ENCODE results near the gene INMT. TPM values are rescaled to one million over a fixed set of nuclear protein-coding genes. Genes with fewer than 3 reads are reported as not detected.
A peak's percentile ranks its signal among the peaks of the same experiment; 100 is the strongest.

The INMT gene
- total RNA-seq, 1 donor from 2014 or later: 1.4 TPM

DNA sequence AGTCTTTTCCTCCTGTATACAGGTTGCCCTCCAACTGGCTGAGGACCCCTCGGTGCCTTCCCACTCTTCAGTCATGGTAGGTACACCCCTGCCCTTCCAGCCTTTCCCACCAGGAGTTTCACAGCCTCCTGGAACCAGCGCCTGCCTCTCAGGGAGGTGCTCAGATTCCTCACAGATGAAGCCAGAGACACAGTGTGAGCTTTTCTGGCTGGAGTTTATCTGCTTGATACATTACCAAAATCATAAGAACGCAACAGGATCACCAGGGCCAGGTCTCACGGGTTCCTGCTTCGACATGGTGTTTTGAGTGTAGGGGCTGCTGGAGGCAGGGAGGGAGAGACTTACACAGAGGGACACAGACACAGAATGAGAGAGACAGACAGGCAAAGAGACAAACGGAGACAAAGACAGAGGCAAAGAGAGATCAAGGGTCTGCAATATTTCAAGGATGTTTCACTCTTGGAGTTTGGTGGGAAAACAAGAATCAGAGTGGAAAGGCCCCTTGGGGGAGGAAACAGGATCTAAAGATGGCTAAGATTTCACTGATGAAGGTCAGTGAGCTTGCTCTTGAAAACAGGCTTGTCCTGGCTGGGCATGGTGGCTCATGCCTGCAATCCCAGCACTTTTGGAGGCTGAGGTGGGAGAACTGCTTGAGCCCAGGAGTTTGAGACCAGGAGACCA, 6.5 kb upstream of the INMT start:
- Mint-ChIP-seq H3K9me3 (ENCODE audit: unreplicated experiment) (no peaks in the 10 kb centered on the region), H3K4me1 (ENCODE audit: unreplicated experiment) (peaks cover 3% of the 10 kb centered on the region), H3K4me3 (ENCODE audit: unreplicated experiment) (no peak overlapping the region), H3K27me3 (ENCODE audit: unreplicated experiment) (peaks cover 4% of the 10 kb centered on the region), H3K27ac (ENCODE audit: unreplicated experiment) (no peak overlapping the region), H3K36me3 (ENCODE audit: low read depth, unreplicated experiment) (peaks cover 12% of the 10 kb centered on the region)
- DNase-seq (ENCODE audit: low spot score): no peak
- TF ChIP-seq CTCF (IDR thresholded peaks at IDR 0.05; ENCODE audit: unreplicated experiment): no peak

GRCh38 chr7:30750010-30750409, 1.9 kb upstream of the INMT start:
- Mint-ChIP-seq H3K4me1 (ENCODE audit: unreplicated experiment) (peaks cover 7% of the 10 kb centered on the region), H3K4me3 (ENCODE audit: unreplicated experiment) (no peak overlapping the region), H3K27me3 (ENCODE audit: unreplicated experiment) (peaks cover 5% of the 10 kb centered on the region), H3K27ac (ENCODE audit: unreplicated experiment) (no peak overlapping the region), H3K36me3 (ENCODE audit: low read depth, unreplicated experiment) (peaks cover 17% of the 10 kb centered on the region), H3K9me3 (ENCODE audit: unreplicated experiment) (no peaks in the 10 kb centered on the region)
- no peak for TF ChIP-seq CTCF (IDR thresholded peaks at IDR 0.05; ENCODE audit: unreplicated experiment)
- DNase-seq (ENCODE audit: low spot score): no peak

GRCh38 chr7:30750683-30751650, 968 bp upstream of the INMT start:
- Mint-ChIP-seq H3K4me1 (ENCODE audit: unreplicated experiment) (peaks cover 4% of the 10 kb centered on the region), H3K27me3 (ENCODE audit: unreplicated experiment) (peaks cover 5% of the 10 kb centered on the region), H3K9me3 (ENCODE audit: unreplicated experiment) (no peaks in the 10 kb centered on the region), H3K4me3 (ENCODE audit: unreplicated experiment) (peak overlapping the region; percentile 33), H3K36me3 (ENCODE audit: low read depth, unreplicated experiment) (peaks cover 17% of the 10 kb centered on the region), H3K27ac (ENCODE audit: unreplicated experiment) (no peak overlapping the region)
- no peak for TF ChIP-seq CTCF (IDR thresholded peaks at IDR 0.05; ENCODE audit: unreplicated experiment)
- no peak for DNase-seq (ENCODE audit: low spot score)

- H3K4me3 Mint-ChIP-seq (ENCODE audit: unreplicated experiment): no peak overlapping the region
- H3K36me3 Mint-ChIP-seq (ENCODE audit: low read depth, unreplicated experiment): peaks cover 17% of the 10 kb centered on the region
- H3K9me3 Mint-ChIP-seq (ENCODE audit: unreplicated experiment): no peaks in the 10 kb centered on the region
- H3K4me1 Mint-ChIP-seq (ENCODE audit: unreplicated experiment): peaks cover 4% of the 10 kb centered on the region
- no peak overlapping the region for H3K27ac Mint-ChIP-seq (ENCODE audit: unreplicated experiment)
- DNase-seq (ENCODE audit: low spot score): no peak
- peaks cover 5% of the 10 kb centered on the region for H3K27me3 Mint-ChIP-seq (ENCODE audit: unreplicated experiment)
- TF ChIP-seq CTCF (IDR thresholded peaks at IDR 0.05; ENCODE audit: unreplicated experiment): no peak
Observed at GRCh38 chr7:30752484-30752883, 549 bp downstream of the INMT start.

GRCh38 chr7:30752979-30753378, 1.0 kb downstream of the INMT start:
- H3K36me3 Mint-ChIP-seq (ENCODE audit: low read depth, unreplicated experiment): peaks cover 17% of the 10 kb centered on the region
- no peak overlapping the region for H3K27ac Mint-ChIP-seq (ENCODE audit: unreplicated experiment)
- H3K4me3 Mint-ChIP-seq (ENCODE audit: unreplicated experiment): no peak overlapping the region
- no peak for TF ChIP-seq CTCF (IDR thresholded peaks at IDR 0.05; ENCODE audit: unreplicated experiment)
- DNase-seq (ENCODE audit: low spot score): no peak
- H3K9me3 Mint-ChIP-seq (ENCODE audit: unreplicated experiment): no peaks in the 10 kb centered on the region
- H3K27me3 Mint-ChIP-seq (ENCODE audit: unreplicated experiment): peaks cover 5% of the 10 kb centered on the region
- peaks cover 9% of the 10 kb centered on the region for H3K4me1 Mint-ChIP-seq (ENCODE audit: unreplicated experiment)
